Stimulated activated naive CD8-positive, alpha-beta T cell treated with anti-CD3 and anti-CD28 coated beads, Interleukin-15, Interleukin-2, amounts not matched to agents 100 ng/mL and 50 ng/mL, for 24 hours (primary cell): ENCODE measurements around the gene S100A12.
"Not testable (repeated sequence)": the region's sequence is repeated elsewhere in the genome, so short reads cannot be mapped to it uniquely, and the experiment has no call there.

Experiments used
- H3K27ac Mint-ChIP-seq: one replicate; pipeline ENCODE4 v1.8.0; 2021; ENCODE audit warnings: mild to moderate bottlenecking, mixed read lengths
- H3K27me3 Mint-ChIP-seq: one replicate; pipeline ENCODE4 v1.8.0; 2021; ENCODE audit warnings: mixed read lengths
- H3K36me3 Mint-ChIP-seq: one replicate; pipeline ENCODE4 v1.8.0; 2021; ENCODE audit warnings: low read depth, mixed read lengths
- H3K4me1 Mint-ChIP-seq: one replicate; pipeline ENCODE4 v1.8.0; 2021; ENCODE audit warnings: low read depth, mixed read lengths
- H3K4me3 Mint-ChIP-seq: one replicate; pipeline ENCODE4 v1.8.0; 2021; ENCODE audit warnings: mild to moderate bottlenecking, mixed read lengths
- H3K9me3 Mint-ChIP-seq: one replicate; pipeline ENCODE4 v1.8.0; 2021; ENCODE audit warnings: mixed read lengths

Gene S100A12

GRCh38 chr1:153355445-153356071 is 19.9 kb downstream of the S100A12 start:
- no peaks in the 10 kb centered on the region for H3K9me3 Mint-ChIP-seq
- H3K27ac Mint-ChIP-seq, result no peak overlapping the region
- no peaks in the 10 kb centered on the region for H3K36me3 Mint-ChIP-seq
- H3K27me3 Mint-ChIP-seq, result peaks cover 5% of the 10 kb centered on the region
- H3K4me3 Mint-ChIP-seq, result no peak overlapping the region
- peaks cover 14% of the 10 kb centered on the region for H3K4me1 Mint-ChIP-seq

- peaks cover 14% of the 10 kb centered on the region for H3K4me1 Mint-ChIP-seq
These were observed 20.8 kb downstream of the S100A12 start for GRCh38 chr1:153354515-153355193.

GRCh38 chr1:153353226-153353947 is 22.0 kb downstream of the S100A12 start:
- no peak overlapping the region for H3K27ac Mint-ChIP-seq
- no peaks in the 10 kb centered on the region for H3K9me3 Mint-ChIP-seq
- H3K4me3 Mint-ChIP-seq, result no peak overlapping the region
- H3K36me3 Mint-ChIP-seq, result no peaks in the 10 kb centered on the region
- peaks cover 14% of the 10 kb centered on the region for H3K27me3 Mint-ChIP-seq
- peaks cover 13% of the 10 kb centered on the region for H3K4me1 Mint-ChIP-seq

More at GRCh38 chr1:153354515-153355193, 20.8 kb downstream of the S100A12 start:
- no peaks in the 10 kb centered on the region for H3K36me3 Mint-ChIP-seq
- no peak overlapping the region for H3K27ac Mint-ChIP-seq
- H3K9me3 Mint-ChIP-seq, result no peaks in the 10 kb centered on the region
- H3K4me3 Mint-ChIP-seq, result no peak overlapping the region
- H3K27me3 Mint-ChIP-seq, result peaks cover 9% of the 10 kb centered on the region

- no peak overlapping the region for H3K27ac Mint-ChIP-seq
- peaks cover 22% of the 10 kb centered on the region for H3K27me3 Mint-ChIP-seq
- H3K36me3 Mint-ChIP-seq, result no peaks in the 10 kb centered on the region
- no peaks in the 10 kb centered on the region for H3K9me3 Mint-ChIP-seq
- no peak overlapping the region for H3K4me3 Mint-ChIP-seq
- peaks cover 5% of the 10 kb centered on the region for H3K4me1 Mint-ChIP-seq
These were observed 22.9 kb downstream of the S100A12 start for GRCh38 chr1:153352523-153352922.

GRCh38 chr1:153350321-153350957 is 25.0 kb downstream of the S100A12 start:
- Mint-ChIP-seq H3K4me3 (no peak overlapping the region), H3K4me1 (peaks cover 14% of the 10 kb centered on the region), H3K27ac (no peak overlapping the region), H3K9me3 (no peaks in the 10 kb centered on the region), H3K27me3 (peaks cover 28% of the 10 kb centered on the region), H3K36me3 (no peaks in the 10 kb centered on the region)

GRCh38 chr1:153349363-153350320 is 25.8 kb downstream of the S100A12 start:
- H3K27me3 Mint-ChIP-seq, result peaks cover 31% of the 10 kb centered on the region
- H3K4me3 Mint-ChIP-seq, result no peak overlapping the region
- no peaks in the 10 kb centered on the region for H3K36me3 Mint-ChIP-seq
- H3K27ac Mint-ChIP-seq, result no peak overlapping the region
- H3K9me3 Mint-ChIP-seq, result no peaks in the 10 kb centered on the region
- peaks cover 20% of the 10 kb centered on the region for H3K4me1 Mint-ChIP-seq

- peaks cover 28% of the 10 kb centered on the region for H3K4me1 Mint-ChIP-seq
- peaks cover 36% of the 10 kb centered on the region for H3K27me3 Mint-ChIP-seq
- H3K27ac Mint-ChIP-seq, result no peak within 1 kb of the TSS
- H3K4me3 Mint-ChIP-seq, result no peak within 1 kb of the TSS
- no peaks in the 10 kb centered on the region for H3K9me3 Mint-ChIP-seq
- no peaks in the 10 kb centered on the region for H3K36me3 Mint-ChIP-seq
These were observed 26.7 kb downstream of the S100A12 start, which contains the start of gene PGLYRP4 for GRCh38 chr1:153348511-153349362. Gene PGLYRP4 (minus strand): TSS chr1:153348841. CDS start chr1:153347932, 909 bp downstream.

- H3K4me3 Mint-ChIP-seq, result no peak overlapping the region
- no peaks in the 10 kb centered on the region for H3K9me3 Mint-ChIP-seq
- peaks cover 41% of the 10 kb centered on the region for H3K27me3 Mint-ChIP-seq
- no peaks in the 10 kb centered on the region for H3K36me3 Mint-ChIP-seq
- peaks cover 32% of the 10 kb centered on the region for H3K4me1 Mint-ChIP-seq
- H3K27ac Mint-ChIP-seq, result no peak overlapping the region
These were observed 27.6 kb downstream of the S100A12 start for GRCh38 chr1:153347856-153348255.

GRCh38 chr1:153347049-153347448 is 28.4 kb downstream of the S100A12 start:
- not testable (repeated sequence) for H3K36me3 Mint-ChIP-seq, H3K9me3 Mint-ChIP-seq, H3K4me3 Mint-ChIP-seq, H3K27ac Mint-ChIP-seq
- H3K4me1 Mint-ChIP-seq, result peaks cover 35% of the 10 kb centered on the region
- peaks cover 49% of the 10 kb centered on the region for H3K27me3 Mint-ChIP-seq

- Mint-ChIP-seq H3K36me3 (no peaks in the 10 kb centered on the region), H3K4me3 (no peak overlapping the region), H3K9me3 (no peaks in the 10 kb centered on the region), H3K27me3 (peaks cover 51% of the 10 kb centered on the region), H3K27ac (no peak overlapping the region), H3K4me1 (peaks cover 35% of the 10 kb centered on the region)
These were observed 29.2 kb downstream of the S100A12 start for GRCh38 chr1:153346077-153346723.

- Mint-ChIP-seq H3K9me3 (no peaks in the 10 kb centered on the region), H3K27ac (no peak overlapping the region), H3K36me3 (no peaks in the 10 kb centered on the region), H3K4me3 (no peak overlapping the region), H3K4me1 (peaks cover 35% of the 10 kb centered on the region), H3K27me3 (peaks cover 55% of the 10 kb centered on the region)
These were observed 30.0 kb downstream of the S100A12 start for GRCh38 chr1:153345187-153346076.

- no peaks in the 10 kb centered on the region for H3K9me3 Mint-ChIP-seq
- no peak overlapping the region for H3K4me3 Mint-ChIP-seq
- peaks cover 42% of the 10 kb centered on the region for H3K4me1 Mint-ChIP-seq
- H3K36me3 Mint-ChIP-seq, result no peaks in the 10 kb centered on the region
- peak overlapping the region; percentile 3 for H3K27ac Mint-ChIP-seq
- H3K27me3 Mint-ChIP-seq, result peaks cover 51% of the 10 kb centered on the region
These were observed 30.7 kb downstream of the S100A12 start for GRCh38 chr1:153344718-153345025.
